GM19467 (cell line): ENCODE data around the gene ESYT2.
A peak's percentile ranks its signal among the peaks of the same experiment; 100 is the strongest.
"Not testable (repeated sequence)": the region's sequence is repeated elsewhere in the genome, so short reads cannot be mapped to it uniquely, and the experiment has no call there.

Experiments used
- ATAC-seq: cut with Tn5 transposase; IDR thresholded peaks from one replicate; pipeline ENCODE4 v1.9.1; 2021; ENCODE audit warnings: mild to moderate bottlenecking, moderate library complexity; ENCODE audit not compliant: unreplicated experiment

The ESYT2 gene

DNA sequence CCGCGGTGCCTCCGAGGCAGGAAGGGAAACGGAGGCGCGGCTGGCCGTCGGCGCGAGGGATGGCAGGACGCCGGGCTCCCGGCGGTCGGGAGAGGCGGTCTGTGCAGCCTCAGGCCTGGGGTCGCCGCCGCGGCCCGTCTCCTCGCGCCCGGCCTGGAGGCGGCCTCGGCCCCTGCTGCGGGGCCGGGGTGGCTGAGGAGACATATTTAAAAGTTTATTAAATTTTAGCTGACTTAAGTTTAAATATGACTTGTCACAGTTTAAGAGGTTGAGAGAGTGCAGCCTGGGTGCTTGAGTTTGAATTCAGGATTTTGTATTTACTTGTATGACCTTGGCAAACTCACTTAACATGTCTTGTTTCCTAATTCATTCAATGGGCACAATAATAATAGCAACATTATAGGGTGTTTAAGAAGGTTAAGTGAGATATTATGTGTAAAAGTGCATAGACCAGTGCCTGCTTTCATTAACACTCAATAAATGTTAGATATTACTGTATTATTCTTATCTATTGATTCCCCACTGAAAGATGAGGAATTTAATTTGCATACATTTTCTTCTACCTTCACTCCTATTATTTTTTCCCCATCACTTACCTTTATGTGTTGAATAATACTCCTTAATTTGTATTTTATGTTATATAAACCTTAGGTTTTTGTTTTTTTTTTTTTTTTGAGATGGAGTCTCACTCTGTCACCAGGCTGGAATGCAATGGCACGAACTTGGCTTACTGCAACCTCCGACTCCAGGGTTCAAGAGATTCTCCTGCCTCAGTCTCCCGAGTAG is 27.8 kb upstream of the ESYT2 start:
- ATAC-seq = peak; percentile 28

DNA sequence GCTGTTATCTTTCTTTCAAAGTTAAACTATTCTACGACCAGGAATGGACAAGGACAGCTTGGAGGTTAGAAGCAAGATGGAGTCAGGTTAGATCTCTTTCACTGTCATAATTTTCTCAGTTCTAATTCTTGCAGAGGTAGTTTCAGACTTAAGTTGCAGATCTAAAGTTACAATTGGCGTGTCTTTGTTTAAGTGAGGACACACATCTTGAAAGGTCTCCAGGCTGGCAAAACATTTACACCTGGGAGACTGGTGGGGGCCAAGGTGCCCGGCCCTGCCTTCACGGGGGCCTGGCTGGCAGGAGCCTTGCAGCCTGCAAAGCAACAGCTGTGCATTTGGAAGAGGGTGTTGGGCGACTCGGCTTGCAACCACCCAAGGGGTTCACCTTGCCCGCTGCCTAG is 25.4 kb upstream of the ESYT2 start:
- no peak for ATAC-seq

DNA sequence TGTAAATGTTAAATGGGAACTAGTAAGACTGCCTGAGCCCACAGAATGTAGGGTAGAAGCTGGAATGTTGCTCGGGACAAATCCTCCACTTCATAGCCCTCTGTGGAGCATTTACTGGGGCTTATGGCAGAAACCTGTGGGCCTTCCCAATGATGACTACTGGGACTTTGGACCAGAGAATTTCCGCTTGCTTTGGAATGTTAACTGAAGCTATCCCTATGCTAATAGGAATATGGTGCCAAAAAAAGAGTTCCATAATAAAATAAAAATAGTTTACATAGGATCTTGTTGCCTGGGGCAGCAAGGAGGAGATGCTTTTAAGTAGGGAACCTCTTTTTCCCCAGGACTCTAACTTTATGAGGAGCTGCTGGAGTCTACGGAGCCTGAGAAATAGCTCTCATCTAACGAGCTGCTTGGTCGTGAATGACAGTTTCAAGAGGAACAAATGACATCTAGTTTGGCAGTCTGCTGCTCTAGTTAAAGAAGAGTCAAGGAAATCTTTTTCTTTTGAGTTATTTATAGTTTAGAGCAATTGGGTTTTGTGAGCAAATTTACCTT is 21.3 kb upstream of the ESYT2 start:
- no peak for ATAC-seq

DNA sequence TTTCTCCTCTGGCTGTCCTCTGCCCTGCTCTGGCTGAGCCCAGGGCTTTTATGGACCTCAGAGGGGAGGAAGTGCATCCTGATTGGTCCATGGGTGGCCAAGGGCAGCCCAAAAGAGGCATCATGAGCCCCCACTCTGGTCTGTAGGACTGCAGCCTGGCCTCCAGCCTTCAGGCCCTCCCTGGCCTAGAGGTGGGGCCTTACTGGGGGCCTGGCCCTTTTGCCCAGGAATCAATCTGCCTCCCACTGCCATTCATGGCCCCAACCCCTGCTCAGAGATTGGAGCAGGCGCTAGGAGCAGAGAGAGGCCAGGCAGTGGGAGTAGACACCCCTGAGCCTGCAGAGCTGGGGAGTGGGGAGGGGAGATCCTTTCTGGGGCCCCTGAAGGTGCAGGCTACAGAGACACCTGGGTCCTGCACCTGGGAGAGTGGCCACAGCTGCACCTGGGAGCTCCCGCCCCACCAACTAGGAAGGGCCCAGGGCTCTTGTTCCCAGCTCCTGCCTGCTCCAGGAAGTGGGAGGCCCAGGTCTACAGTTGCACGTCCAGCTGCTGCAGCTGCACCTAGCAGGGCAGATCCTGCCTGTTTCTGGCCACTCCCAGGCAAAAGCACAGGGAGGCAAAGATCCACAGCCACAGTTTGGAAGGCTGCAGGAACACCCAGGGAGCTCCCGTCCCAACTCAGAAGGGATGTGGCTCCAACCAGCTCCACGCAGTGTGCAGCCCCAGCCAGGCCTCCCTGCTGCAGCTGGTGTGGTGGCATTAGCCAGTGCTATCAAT is 20.6 kb upstream of the ESYT2 start:
- ATAC-seq = no peak

DNA sequence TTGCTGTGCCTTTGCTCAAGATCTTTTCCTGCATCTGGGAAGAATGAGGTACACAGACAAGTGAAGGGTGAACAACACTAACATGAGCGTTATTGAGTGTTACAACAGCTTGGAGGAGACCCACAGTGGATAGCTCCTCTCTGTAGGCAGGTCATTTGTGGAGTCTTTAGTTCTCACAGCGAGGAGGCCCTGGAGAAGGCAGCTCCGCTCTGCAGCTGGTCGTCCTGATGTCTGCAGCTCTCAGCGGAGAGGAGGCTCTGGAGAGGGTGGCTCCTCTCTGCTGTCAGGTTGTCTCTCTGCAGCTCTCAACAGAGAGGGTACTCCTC is 20.1 kb upstream of the ESYT2 start:
- no peak for ATAC-seq

DNA sequence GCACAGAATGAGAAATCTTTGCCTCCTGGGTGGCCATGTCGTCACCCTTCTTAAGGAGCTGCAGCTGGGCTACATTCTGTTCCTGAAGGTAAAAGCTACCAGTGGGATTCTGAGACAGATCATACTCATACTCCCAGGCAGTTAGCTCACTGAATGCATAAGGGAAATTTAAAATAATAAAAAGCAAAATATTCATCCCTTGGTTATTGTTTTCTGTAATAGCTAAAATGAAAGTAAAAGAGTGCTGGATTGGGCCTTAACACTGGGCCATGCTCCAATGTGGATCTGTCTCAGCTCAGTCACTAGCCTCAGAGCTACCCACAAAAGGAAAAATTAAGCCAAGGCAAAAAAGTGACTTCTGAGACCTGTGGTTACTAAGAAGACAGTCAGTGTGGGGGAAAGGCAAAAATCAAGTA is 18.1 kb upstream of the ESYT2 start:
- no peak for ATAC-seq

DNA sequence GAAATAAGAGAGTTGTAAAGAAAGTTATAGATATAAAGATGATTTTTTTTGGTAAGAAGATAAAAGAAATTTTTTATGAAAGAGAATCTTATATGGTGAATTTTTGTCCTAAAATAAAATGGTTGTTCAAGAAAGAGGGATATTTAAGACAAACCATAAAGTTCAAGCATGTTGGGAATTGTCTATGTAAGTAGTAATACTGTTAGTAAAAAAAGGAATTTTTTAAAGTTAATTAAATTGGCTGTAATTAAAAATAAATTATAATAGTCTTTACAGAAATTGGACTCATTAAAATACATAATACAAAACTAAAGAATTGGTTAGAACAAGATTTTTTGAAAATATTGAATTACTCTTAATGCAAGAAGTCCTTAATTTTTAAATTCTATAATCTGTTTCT is 17.0 kb upstream of the ESYT2 start:
- ATAC-seq = no peak

DNA sequence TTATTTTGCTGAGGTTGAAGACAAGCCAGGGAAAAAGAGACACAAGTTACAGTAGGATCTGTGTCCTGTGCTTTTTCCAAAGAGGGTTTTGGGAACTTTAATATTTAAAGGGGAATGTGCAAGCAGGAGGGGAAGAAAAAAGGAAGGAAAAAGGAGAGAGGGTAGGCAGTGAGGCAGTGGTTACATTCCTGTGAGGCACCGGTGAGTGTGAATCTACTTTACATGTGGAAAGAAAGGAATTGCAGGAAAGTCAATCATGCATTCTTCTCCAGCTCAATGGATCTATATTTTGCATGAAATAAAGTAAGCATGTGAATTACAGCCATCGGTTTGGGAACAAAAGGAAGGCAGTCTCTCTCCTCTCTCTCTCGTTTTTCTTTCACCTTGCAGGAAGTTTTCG is 14.5 kb upstream of the ESYT2 start:
- no peak for ATAC-seq

DNA sequence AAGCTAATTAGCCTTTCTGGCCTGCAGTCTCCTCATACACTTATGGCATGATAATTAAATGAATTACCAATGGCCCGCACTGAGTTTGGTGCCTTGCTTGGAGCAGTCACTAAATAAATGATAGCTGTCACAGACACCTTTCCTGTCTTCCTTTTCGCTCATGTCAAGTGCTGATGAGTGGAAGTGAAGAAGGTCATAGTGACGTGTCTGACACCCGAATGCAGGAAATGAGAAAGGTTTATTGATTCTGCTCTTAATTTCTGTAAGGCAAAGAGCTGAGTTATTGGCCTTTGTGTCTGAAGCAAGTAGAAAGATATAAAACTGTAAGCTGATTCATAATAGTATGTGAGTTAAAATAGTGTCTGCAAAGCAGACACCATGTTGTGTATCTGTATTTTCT is 13.2 kb upstream of the ESYT2 start:
- ATAC-seq = no peak

DNA sequence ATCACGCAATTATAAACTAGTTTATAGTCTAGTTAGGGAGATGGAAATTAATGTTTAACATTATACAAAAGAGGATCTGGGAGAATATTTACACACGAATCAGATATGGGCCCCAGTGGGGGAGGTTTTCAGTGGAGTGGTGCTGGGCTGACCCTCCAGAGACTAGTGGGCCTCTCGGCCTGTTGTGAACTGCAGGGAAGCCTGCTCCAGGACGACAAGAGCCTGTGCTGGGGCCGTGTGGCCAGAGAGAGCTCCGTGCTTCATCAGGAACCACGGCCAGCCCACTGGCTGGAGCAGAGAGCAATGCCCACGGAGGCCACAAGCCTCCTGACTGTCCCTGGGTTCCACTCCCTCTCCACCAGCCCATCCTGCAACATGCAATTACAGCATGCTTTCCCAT is 11.3 kb upstream of the ESYT2 start:
- ATAC-seq = no peak

DNA sequence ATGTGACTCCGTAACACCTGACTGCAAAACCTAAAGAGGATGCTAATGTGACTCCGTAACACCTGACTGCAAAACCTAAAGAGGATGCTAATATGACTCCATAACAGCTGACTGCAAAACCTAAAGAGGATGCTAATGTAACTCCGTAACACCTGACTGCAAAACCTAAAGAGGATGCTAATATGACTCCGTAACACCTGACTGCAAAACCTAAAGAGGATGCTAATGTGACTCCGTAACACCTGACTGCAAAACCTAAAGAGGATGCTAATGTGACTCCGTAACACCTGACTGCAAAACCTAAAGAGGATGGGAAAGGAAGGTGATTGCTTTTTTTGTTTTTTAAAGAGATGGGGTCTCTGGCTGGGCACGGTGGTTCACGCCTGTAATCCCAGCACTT is 9.9 kb upstream of the ESYT2 start:
- ATAC-seq = not testable (repeated sequence)

DNA sequence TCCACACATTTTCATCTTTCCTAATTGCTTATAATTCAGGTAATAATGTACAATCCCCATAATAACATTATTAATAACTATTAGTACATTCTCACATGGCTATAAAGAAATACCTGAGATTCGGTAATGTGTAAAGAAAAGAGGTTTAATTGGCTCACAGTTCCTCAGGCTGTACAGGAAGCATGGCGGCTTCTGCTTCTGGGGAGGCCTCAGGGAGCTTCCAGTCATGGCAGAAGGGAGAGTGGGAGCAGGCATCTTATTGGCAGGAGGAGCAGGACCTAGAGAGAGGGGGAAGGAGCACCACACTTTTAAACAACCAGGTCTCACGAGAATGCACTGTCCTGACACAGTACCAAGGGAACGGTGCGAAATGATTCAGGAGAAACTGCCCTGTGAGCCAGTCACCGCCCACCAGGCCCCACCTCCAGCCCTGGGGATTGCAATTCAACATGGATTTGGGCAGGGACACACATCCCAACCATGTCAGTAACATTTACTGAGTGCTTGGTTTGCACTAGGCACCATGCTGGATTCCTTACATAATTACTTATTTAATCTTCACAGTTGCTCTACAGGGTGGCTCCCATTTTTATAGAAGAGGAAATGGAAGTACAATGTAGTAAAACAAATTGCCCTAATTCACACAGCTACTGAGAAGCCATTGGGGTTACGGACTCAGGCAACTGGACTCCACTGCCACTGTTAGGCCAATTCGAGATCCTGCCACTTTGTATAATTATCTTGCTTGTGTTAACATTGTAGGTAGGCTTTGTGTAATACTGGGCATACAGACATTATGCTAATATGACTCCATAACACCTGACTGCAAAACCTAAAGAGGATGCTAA is 8.7 kb upstream of the ESYT2 start:
- no peak for ATAC-seq

DNA sequence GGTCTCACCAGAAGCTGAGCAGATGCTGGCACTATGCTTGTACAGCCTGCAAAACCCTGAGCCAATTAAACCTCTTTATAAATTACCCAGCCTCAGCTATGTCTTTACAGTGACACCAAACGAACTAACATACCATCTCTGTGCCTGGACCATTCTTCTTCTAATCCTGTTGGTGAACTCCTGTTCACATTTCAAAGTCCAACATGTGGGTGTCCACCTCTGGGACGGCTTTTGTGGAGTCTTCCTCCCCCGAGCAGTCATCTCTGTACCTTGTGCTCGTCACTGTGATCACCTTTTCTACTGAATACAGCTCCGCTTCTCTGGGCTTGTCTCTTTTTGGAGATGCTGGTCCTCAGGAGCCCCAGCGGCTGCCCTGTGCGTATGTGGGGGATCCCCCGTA is 7.4 kb upstream of the ESYT2 start:
- no peak for ATAC-seq

DNA sequence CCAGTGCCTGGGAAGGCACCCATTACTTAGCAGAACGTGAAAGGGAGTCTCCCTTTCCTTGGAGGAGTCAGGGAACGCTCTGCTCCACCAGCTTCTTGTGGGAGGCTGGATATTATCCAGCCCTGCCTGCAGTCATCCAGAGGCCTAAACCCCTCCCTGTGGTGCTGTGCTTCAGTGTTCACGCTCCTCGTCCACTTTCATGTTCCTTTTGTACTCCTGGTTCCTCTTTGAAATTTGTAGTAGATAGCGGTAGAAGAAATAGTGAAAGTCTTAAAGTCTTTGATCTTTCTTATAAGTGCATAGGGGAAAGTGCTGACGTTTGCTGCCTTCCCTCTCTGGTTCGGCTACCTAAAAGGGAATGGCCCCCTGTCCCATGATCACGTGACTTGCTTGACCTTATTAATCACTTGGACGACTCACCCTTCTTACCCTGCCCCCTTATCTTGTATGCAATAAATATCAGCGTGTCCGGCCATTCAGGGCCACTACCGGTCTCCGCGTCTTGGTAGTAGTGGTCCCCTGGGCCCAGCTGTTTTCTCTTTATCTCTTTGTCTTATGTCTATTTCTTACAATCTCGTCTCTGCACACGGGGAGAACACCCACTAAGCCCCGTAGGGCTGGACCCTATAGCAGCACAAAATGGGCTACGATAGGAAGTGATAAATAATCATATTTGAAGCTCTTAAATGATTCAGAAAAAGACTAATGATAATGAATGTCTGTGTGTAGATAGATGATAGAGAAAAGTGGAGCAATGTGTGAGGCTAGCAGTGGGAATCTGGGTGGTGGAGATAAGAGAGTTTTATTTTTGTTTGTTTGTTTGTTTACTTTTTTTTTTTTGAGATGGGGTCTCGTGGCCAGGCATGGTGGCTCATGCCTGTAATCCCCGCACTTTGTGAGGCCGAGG is 5.8 kb upstream of the ESYT2 start:
- no peak for ATAC-seq

DNA sequence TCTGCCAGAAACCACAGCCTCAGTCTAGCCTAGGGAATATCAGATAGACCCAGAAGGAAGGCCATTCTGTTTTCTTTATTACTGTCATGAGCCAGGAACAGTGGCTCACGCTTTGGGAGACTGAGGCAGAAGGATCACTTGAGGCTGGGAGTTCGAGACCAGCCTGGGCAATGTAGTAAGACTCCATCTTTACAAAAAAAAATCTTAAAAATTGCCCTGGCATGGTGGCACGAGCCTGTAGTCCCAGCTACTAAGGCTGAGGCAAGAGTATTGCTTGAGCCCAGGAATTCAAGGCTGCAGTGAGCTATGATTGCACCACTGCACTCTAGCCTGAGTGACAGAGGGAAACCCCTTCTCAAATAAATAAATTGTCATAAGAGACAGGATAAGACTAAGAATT is 3.7 kb upstream of the ESYT2 start:
- ATAC-seq = no peak

DNA sequence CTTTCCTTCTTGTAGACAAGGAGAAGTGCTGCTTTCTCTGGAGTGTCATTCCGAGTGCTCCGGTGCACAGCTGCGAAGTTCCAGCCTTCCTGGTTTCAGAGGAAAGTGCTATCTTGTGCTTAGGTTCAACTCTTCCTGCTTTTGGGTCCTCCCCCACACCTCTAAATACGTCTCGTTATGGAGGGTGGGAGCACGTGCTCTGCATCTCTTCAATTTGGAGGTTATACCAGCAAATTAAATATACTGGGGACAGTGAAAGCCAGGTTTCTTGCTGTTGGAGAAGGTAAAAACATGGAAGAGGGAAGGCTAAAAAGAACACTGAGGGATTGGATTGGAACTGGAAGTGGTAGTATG is 2.4 kb upstream of the ESYT2 start:
- ATAC-seq = no peak

DNA sequence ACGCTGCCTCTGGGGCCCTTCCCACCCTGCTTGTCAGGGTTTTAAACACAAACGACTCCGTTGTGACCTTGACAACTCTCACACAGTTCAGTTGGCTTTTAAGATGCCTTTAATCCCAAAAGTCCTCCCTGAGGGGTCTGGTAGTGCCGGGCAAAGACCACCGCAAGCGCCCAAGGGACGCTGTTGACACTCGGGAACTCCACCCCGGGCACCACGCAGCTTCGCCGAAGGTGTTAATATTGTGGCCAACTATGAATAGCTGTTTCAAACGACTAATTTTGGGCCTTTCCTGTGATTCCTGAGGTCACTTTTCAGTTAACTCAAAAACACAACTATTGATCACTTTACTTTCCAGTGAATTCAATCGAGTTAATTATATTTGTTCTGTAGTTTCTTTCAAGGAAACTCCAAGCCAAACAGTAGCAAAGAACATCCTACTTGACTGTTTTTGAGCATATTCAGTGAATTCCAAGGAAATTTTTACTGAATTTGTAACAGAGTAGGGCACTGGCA is 958 bp upstream of the ESYT2 start:
- ATAC-seq = no peak

DNA sequence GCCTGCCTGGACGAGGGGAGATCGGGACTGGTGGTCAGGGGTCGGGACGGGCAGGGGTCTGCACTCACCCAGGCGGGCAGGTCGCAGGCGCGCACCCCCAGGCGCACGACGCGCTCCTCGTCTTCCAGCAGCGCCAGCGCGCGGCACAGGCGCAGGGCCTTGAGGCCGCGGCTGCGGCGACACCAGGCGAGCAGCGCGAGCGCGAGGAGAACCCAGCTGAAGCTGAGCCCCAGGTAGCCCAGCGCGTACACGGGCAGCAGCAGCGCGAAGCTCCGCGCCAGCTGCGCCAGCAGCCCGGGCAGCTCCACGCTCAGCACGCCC is 328 bp downstream of the ESYT2 start:
- peak; percentile 52 for ATAC-seq

DNA sequence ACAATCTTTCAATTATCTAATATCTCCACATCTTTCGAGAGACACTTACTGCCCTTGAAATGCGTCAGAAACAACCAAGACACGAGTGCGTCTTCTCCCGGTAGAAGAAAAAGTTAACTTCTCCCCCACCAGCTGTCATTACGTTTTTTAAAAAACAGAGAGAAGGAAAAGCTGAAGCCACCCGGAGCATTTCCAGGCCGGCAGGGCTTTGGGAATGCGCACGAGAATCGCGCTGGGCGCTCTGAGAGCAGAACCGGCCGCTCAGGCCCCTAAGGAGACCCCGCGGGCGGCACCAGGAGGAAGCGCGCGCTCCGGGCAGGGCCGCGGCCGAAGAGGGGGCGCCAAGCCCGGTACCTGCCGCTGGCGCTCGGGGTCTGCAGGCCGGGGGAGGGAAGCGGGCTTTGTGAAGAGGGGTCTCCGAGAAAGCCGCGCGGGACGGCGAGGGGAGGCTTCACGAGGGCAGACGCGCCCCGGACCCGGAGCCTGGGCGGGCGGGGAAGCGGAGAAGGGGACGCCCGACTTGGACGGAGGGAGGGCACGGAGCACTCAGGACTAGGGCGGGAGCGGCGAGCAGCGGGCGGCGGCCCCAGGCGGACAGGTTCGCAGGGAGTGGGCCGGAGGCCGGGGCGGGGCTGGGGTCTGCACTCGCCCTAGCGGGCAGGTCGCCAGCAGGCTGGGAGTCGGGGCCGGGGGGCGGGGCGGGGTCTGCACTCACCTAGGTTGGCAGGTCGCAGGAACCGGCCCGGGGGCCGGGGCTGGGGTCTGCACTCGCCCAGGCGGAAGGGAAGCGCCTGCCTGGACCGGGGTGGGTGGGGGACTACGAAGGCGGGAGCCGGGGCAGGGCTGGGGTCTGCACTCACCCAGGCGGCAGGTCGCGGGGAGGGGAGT is 932 bp downstream of the ESYT2 start:
- ATAC-seq = no peak
